Hepatocyte (in vitro differentiated cells): Measurements from ENCODE around the gene STAMBP. TPM values are rescaled to one million over a fixed set of nuclear protein-coding genes. Genes with fewer than 3 reads are reported as not detected.

Experiments
- DNase-seq: peaks from one replicate; pipeline ENCODE4 v3.0.0-alpha.2; 2016; ENCODE audit warnings: low spot score
- H2AFZ ChIP-seq: fragments of 200-600 bp; sonication (generic); 2 replicates; pipeline ENCODE4 v1.6.0; 2016; ENCODE audit warnings: antibody characterized with exemption, mild to moderate bottlenecking
- H3K27ac ChIP-seq: fragments of 200-600 bp; sonication (generic); 2 replicates; pipeline ENCODE4 v1.5.1; 2016; ENCODE audit warnings: mild to moderate bottlenecking
- H3K27me3 ChIP-seq: fragments of 200-600 bp; sonication (generic); 2 replicates; pipeline ENCODE4 v1.6.1; 2016
- H3K36me3 ChIP-seq: fragments of 200-600 bp; sonication (generic); replicated peaks from 2 replicates; pipeline ENCODE4 v1.5.1; 2016; ENCODE audit warnings: low read depth; ENCODE audit not compliant: insufficient read depth
- H3K4me1 ChIP-seq: fragments of 200-600 bp; sonication (generic); 2 replicates; pipeline ENCODE4 v1.5.1; 2016; ENCODE audit warnings: mild to moderate bottlenecking, moderate library complexity; ENCODE audit not compliant: insufficient read depth
- H3K4me2 ChIP-seq: fragments of 200-600 bp; sonication (generic); 2 replicates; pipeline ENCODE4 v1.6.0; 2016
- H3K4me3 ChIP-seq: fragments of 200-600 bp; sonication (generic); 2 replicates; pipeline ENCODE4 v1.5.1; 2016; ENCODE audit warnings: mild to moderate bottlenecking
- H3K79me2 ChIP-seq: fragments of 200-600 bp; sonication (generic); 2 replicates; pipeline ENCODE4 v1.6.0; 2017; ENCODE audit warnings: mild to moderate bottlenecking
- H3K9me2 ChIP-seq: fragments of 200-600 bp; sonication (generic); replicated peaks from 2 replicates; pipeline ENCODE4 v1.6.0; 2017; ENCODE audit warnings: mild to moderate bottlenecking; ENCODE audit not compliant: insufficient read depth
- H3K9me3 ChIP-seq: fragments of 200-600 bp; sonication (generic); 2 replicates; pipeline ENCODE4 v1.5.1; 2016; ENCODE audit warnings: low read depth, mild to moderate bottlenecking
- H4K20me1 ChIP-seq: fragments of 200-600 bp; sonication (generic); 2 replicates; pipeline ENCODE4 v1.6.0; 2016; ENCODE audit warnings: mild to moderate bottlenecking; ENCODE audit not compliant: insufficient read depth, poor library complexity, severe bottlenecking
- EZH2 ChIP-seq: fragments of 200-600 bp; sonication (generic); IDR thresholded peaks from 2 replicates; pipeline ENCODE4 v1.6.1; 2016; ENCODE audit warnings: antibody characterized with exemption, mild to moderate bottlenecking, borderline replicate concordance
- EZH2phosphoT487 ChIP-seq: fragments of 200-600 bp; sonication (generic); IDR thresholded peaks from one replicate; pipeline ENCODE4 v1.6.1; 2018; ENCODE audit warnings: antibody characterized with exemption, mild to moderate bottlenecking, low read depth, moderate library complexity; ENCODE audit not compliant: unreplicated experiment, severe bottlenecking
- WGBS: methylation state at CpG from one replicate; pipeline ENCODE4 v1.1.6; 2016; ENCODE audit warnings: low lambda C conversion rate; ENCODE audit errors: missing lambda C conversion rate; 5-methylcytosine and 5-hydroxymethylcytosine counted together
- polyA plus RNA-seq: library from polyadenylated mRNA; unstranded; fragments of >200 nt; fragmentation: Nextera tagmentation; extraction: Ambion mirVana; gene quantifications from 2 replicates; pipeline ENCODE4 v1.2.1, GENCODE V29; 2016
- total RNA-seq: library from RNA; depleted of rRNA; stranded (reverse); fragments of >200 nt; gene quantifications from 2 replicates; pipeline ENCODE4 v1.2.3, GENCODE V29; 2014
- TF ChIP-seq, protein P1 (sequence below): fragments of 200-600 bp; sonication (generic); IDR thresholded peaks from 2 replicates; pipeline ENCODE4 v1.5.1; 2016; ENCODE audit warnings: antibody characterized with exemption, mild to moderate bottlenecking; ENCODE audit not compliant: poor library complexity

Gene STAMBP
- total and polyA plus RNA-seq, 2 experiments from 2014 or later: 34.3 to 43.0 TPM

DNA sequence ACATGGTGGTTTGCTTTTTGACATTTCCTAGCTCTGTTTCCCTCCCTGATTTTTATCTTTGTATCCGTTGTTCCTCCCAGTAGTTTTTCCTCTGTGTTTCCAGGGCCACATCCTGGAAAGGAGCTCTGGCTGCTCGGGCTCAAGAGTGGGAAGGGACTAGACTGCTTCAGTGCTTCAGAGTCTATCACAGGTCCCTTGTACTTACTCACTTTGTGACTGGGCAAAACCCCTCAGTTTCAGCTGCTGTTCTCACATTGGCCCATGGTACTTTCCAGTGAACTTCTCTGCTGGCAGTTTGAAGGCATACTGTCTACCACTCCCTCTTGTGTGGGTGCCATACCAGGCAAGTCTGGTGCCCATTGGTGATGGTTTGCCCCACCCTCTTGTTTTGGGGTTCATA is 7.5 kb upstream of the STAMBP start:
- no peak overlapping the region for H3K4me2 ChIP-seq
- no peak overlapping the region for H3K4me3 ChIP-seq
- H3K27me3 ChIP-seq: peaks cover 10% of the 10 kb centered on the region
- H3K79me2 ChIP-seq: no peaks in the 10 kb centered on the region
- H3K36me3 ChIP-seq: no peaks in the 10 kb centered on the region
- DNase-seq: no peak
- no peak overlapping the region for H3K27ac ChIP-seq
- no peak overlapping the region for H2AFZ ChIP-seq
- no peak for TF ChIP-seq EZH2
- no peak for TF ChIP-seq EZH2phosphoT487
- TF ChIP-seq, protein P1, sequence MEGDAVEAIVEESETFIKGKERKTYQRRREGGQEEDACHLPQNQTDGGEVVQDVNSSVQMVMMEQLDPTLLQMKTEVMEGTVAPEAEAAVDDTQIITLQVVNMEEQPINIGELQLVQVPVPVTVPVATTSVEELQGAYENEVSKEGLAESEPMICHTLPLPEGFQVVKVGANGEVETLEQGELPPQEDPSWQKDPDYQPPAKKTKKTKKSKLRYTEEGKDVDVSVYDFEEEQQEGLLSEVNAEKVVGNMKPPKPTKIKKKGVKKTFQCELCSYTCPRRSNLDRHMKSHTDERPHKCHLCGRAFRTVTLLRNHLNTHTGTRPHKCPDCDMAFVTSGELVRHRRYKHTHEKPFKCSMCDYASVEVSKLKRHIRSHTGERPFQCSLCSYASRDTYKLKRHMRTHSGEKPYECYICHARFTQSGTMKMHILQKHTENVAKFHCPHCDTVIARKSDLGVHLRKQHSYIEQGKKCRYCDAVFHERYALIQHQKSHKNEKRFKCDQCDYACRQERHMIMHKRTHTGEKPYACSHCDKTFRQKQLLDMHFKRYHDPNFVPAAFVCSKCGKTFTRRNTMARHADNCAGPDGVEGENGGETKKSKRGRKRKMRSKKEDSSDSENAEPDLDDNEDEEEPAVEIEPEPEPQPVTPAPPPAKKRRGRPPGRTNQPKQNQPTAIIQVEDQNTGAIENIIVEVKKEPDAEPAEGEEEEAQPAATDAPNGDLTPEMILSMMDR: no peak
- no peaks in the 10 kb centered on the region for H4K20me1 ChIP-seq
- no peaks in the 10 kb centered on the region for H3K9me2 ChIP-seq
- WGBS: 56% methylated on average over 2 of the region's 2 CpGs
- H3K9me3 ChIP-seq: no peaks in the 10 kb centered on the region
- no peaks in the 10 kb centered on the region for H3K4me1 ChIP-seq

DNA sequence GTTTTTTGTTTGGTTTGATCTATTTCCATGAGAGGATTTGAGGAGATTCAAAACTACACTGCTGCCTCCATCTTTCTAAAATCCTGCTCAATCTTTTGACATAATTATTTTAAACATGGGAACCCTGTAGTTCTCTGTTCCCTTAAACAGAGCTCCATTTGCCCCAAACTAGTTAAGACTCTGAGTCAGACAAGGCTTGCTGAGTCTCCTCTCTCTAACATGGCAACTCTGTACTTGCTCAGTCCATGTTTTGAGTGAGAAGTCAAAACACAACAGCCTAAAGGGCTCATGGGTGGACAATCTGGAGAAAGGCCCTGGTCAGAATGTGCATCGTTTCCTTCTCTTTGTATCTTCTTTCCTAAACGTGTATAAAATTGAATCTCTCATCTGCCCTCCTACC is 7.1 kb upstream of the STAMBP start:
- no peak for TF ChIP-seq EZH2
- TF ChIP-seq, protein P1: no peak
- TF ChIP-seq EZH2phosphoT487: no peak
- Histone ChIP-seq H3K9me2 (no peaks in the 10 kb centered on the region), H4K20me1 (no peaks in the 10 kb centered on the region), H3K36me3 (no peaks in the 10 kb centered on the region), H3K27me3 (peaks cover 10% of the 10 kb centered on the region), H3K27ac (no peak overlapping the region), H3K79me2 (no peaks in the 10 kb centered on the region), H3K4me3 (no peak overlapping the region), H2AFZ (no peak overlapping the region), H3K9me3 (no peaks in the 10 kb centered on the region), H3K4me1 (no peaks in the 10 kb centered on the region), H3K4me2 (no peak overlapping the region)
- no peak for DNase-seq
- WGBS: 73% methylated on average over 2 of the region's 2 CpGs

DNA sequence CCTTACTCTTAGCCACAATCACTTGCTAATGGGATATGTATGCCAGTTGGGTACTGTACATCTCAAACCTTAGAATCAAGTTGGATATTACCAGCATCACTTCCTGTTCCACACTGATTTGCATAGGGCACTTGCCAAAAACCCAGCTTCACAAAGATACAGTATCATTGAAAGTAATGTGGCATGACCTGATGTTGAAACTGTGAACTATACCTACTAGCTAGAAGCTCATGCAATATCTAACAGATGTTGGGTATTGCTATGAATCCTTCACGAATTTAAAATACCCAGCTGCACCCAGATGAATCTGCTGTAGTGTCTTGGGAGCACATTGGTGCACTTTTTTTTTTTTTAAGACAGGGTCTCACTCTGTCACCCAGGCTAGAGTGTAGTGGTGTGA is 6.5 kb upstream of the STAMBP start:
- no peak overlapping the region for H3K27ac ChIP-seq
- H3K9me3 ChIP-seq: no peaks in the 10 kb centered on the region
- H3K79me2 ChIP-seq: no peaks in the 10 kb centered on the region
- no peaks in the 10 kb centered on the region for H3K36me3 ChIP-seq
- no peak overlapping the region for H2AFZ ChIP-seq
- DNase-seq: no peak
- peaks cover 10% of the 10 kb centered on the region for H3K27me3 ChIP-seq
- no peak overlapping the region for H3K4me3 ChIP-seq
- H3K9me2 ChIP-seq: no peaks in the 10 kb centered on the region
- H3K4me1 ChIP-seq: no peaks in the 10 kb centered on the region
- no peak for TF ChIP-seq EZH2
- no peak for TF ChIP-seq EZH2phosphoT487
- TF ChIP-seq, protein P1: no peak
- no peaks in the 10 kb centered on the region for H4K20me1 ChIP-seq
- 53% methylated on average over 1 of the region's 1 CpG for WGBS
- no peak overlapping the region for H3K4me2 ChIP-seq

DNA sequence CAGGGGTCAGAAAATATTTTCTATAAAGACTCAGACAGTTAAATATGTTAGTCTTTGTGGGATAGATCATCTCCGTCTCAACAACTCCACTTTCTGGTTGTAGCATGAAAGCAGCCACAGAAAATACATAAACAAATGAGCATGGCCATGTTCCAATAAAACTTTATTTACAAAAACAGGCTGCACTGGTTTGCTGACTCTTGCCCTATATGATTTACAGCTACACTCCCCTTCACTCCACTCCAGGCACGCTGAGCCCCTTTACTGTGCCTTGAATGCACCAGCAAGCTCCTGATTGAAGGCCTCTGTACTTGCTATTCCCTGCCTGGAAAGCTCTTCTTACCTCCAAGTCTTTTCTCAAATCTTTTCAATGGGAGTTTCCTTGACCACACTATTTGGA is 5.8 kb upstream of the STAMBP start:
- TF ChIP-seq, protein P1: no peak
- TF ChIP-seq EZH2 (no peak), EZH2phosphoT487 (no peak)
- Histone ChIP-seq H4K20me1 (no peaks in the 10 kb centered on the region), H3K4me2 (no peak overlapping the region), H3K4me1 (no peaks in the 10 kb centered on the region), H3K36me3 (no peaks in the 10 kb centered on the region), H3K4me3 (no peak overlapping the region), H3K27ac (no peak overlapping the region), H3K27me3 (peaks cover 10% of the 10 kb centered on the region), H3K9me3 (no peaks in the 10 kb centered on the region), H3K79me2 (no peaks in the 10 kb centered on the region), H3K9me2 (no peaks in the 10 kb centered on the region), H2AFZ (no peak overlapping the region)
- no peak for DNase-seq
- WGBS: 80% methylated on average over 2 of the region's 2 CpGs
